Thyroid gland (tissue), 4 donors: ENCODE data around the gene BOC. TPM values are rescaled to one million over a fixed set of nuclear protein-coding genes. Genes with fewer than 3 reads are reported as not detected.

Source experiments
- DNase-seq, 2 donors: peaks; one replicate each; pipeline ENCODE4 v3.0.0-alpha.2; 2019
- H3K27ac ChIP-seq, 3 donors: fragments of 200-600 bp; sonication (generic); 1 replicate in 2 of 3; 2 replicates in 1 of 3; pipeline ENCODE4 v1.5.1; 2016 to 2019; ENCODE audit warnings: mild to moderate bottlenecking in 1 of 3, moderate library complexity in 1 of 3
- H3K27me3 ChIP-seq: fragments of 200-600 bp; sonication (generic); one replicate; pipeline ENCODE4 v1.5.1; 2019
- H3K36me3 ChIP-seq, 2 donors: fragments of 200-600 bp; sonication (generic); one replicate each; pipeline ENCODE4 v1.5.1; 2016 to 2019
- H3K4me1 ChIP-seq, 2 donors: fragments of 200-600 bp; sonication (generic); one replicate each; pipeline ENCODE4 v1.5.1; 2017 to 2019
- H3K4me3 ChIP-seq, 3 donors: fragments of 200-600 bp; sonication (generic); replicated peaks in 1 of 3; 1 replicate in 2 of 3; 2 replicates in 1 of 3; pipeline ENCODE4 v1.5.1; 2016; ENCODE audit warnings: mild to moderate bottlenecking in 1 of 3
- H3K9me3 ChIP-seq: fragments of 200-600 bp; sonication (generic); one replicate; pipeline ENCODE4 v1.5.1; 2017
- CTCF ChIP-seq, 6 experiments: fragments of 200-600 bp in 3 of 6; fragments of 450-650 bp in 3 of 6; sonication (generic) in 3 of 6; IDR thresholded peaks; one replicate each; pipeline ENCODE4 v1.5.1; 2016 to 2019; ENCODE audit warnings: antibody characterized with exemption in 6 of 6, mild to moderate bottlenecking in 2 of 6, inconsistent platforms in 1 of 6, moderate library complexity in 1 of 6
- POLR2A ChIP-seq, 2 donors: fragments of 450-650 bp; IDR thresholded peaks; one replicate each; pipeline ENCODE4 v1.6.1; 2017; ENCODE audit warnings: antibody characterized with exemption in 2 of 2, mild to moderate bottlenecking in 2 of 2, moderate library complexity in 1 of 2
- WGBS, 2 donors: methylation state at CpG; one replicate each; pipeline ENCODE4 v1.1.5; 2017; 5-methylcytosine and 5-hydroxymethylcytosine counted together
- intact Hi-C: fragments of 100-400 bp; cut with DNase I; formaldehyde crosslinking; loops from one replicate; pipeline ENCODE4 v1.15.1; 2023
- total RNA-seq, 4 donors: library from RNA; depleted of rRNA; stranded (reverse); fragments of >200 nt; gene quantifications; one replicate each; pipeline ENCODE4 v1.2.3, GENCODE V29; 2016

The BOC gene
- total RNA-seq, 4 donors from 2014 or later, result 40.2 to 68.3 (median 51.2) TPM

- intact Hi-C loops, result no loop called here
- no peaks in the 10 kb centered on the region for H3K27me3 ChIP-seq
- peaks cover 33 to 45% of the 10 kb centered on the region in 2 donors for H3K36me3 ChIP-seq
- no peak for DNase-seq
- peak overlapping the region in 1 of 3 donors; percentile 41 for H3K27ac ChIP-seq
- 88 to 100% methylated on average over 2 to 3 of the region's 3 CpGs for WGBS, 2 donors
- TF ChIP-seq CTCF (IDR thresholded peaks at IDR 0.05) (no peak), POLR2A (IDR thresholded peaks at IDR 0.05) (no peak)
- H3K9me3 ChIP-seq, result no peaks in the 10 kb centered on the region
- H3K4me1 ChIP-seq, result peaks cover 19 to 22% of the 10 kb centered on the region in 2 donors
- H3K4me3 ChIP-seq, result no peak overlapping the region
Observed at GRCh38 chr3:113269661-113270060, 58.3 kb downstream of the BOC start.

- 77 to 96% methylated on average over 2 of the region's 2 CpGs for WGBS, 2 donors
Observed at GRCh38 chr3:113270068-113270467, 58.7 kb downstream of the BOC start.

GRCh38 chr3:113270786-113271185 is 59.4 kb downstream of the BOC start:
- intact Hi-C loops, result no loop called here
- H3K27me3 ChIP-seq, result no peaks in the 10 kb centered on the region
- peaks cover 13 to 18% of the 10 kb centered on the region in 2 donors for H3K4me1 ChIP-seq
- no peak overlapping the region for H3K27ac ChIP-seq
- no peaks in the 10 kb centered on the region for H3K9me3 ChIP-seq
- TF ChIP-seq POLR2A (IDR thresholded peaks at IDR 0.05) (no peak), CTCF (IDR thresholded peaks at IDR 0.05) (no peak)
- no peak overlapping the region for H3K4me3 ChIP-seq
- H3K36me3 ChIP-seq, result peaks cover 36 to 55% of the 10 kb centered on the region in 2 donors
- no peak for DNase-seq
- WGBS, 2 donors, result 87 to 97% methylated on average over 8 to 9 of the region's 9 CpGs

More at GRCh38 chr3:113270068-113270467, 58.7 kb downstream of the BOC start:
- Histone ChIP-seq H3K27ac (peak overlapping the region in 1 of 3 donors; percentile 41), H3K4me1 (peaks cover 15 to 18% of the 10 kb centered on the region in 2 donors), H3K36me3 (peaks cover 36 to 47% of the 10 kb centered on the region in 2 donors), H3K9me3 (no peaks in the 10 kb centered on the region), H3K4me3 (no peak overlapping the region), H3K27me3 (no peaks in the 10 kb centered on the region)
- intact Hi-C loops, result no loop called here
- DNase-seq, result no peak
- no peak for TF ChIP-seq CTCF (IDR thresholded peaks at IDR 0.05)
- TF ChIP-seq POLR2A (IDR thresholded peaks at IDR 0.05), result no peak

GRCh38 chr3:113271189-113271588 is 59.8 kb downstream of the BOC start:
- Histone ChIP-seq H3K36me3 (peaks cover 36 to 56% of the 10 kb centered on the region in 2 donors), H3K27me3 (no peaks in the 10 kb centered on the region), H3K4me3 (no peak overlapping the region), H3K9me3 (no peaks in the 10 kb centered on the region), H3K27ac (no peak overlapping the region), H3K4me1 (peaks cover 13 to 18% of the 10 kb centered on the region in 2 donors)
- TF ChIP-seq POLR2A (IDR thresholded peaks at IDR 0.05) (no peak), CTCF (IDR thresholded peaks at IDR 0.05) (no peak)
- no peak for DNase-seq
- intact Hi-C loops, result no loop called here
- 74 to 84% methylated on average over 4 to 9 of the region's 9 CpGs for WGBS, 2 donors

GRCh38 chr3:113271594-113272384 is 60.4 kb downstream of the BOC start:
- Histone ChIP-seq H3K27ac (no peak overlapping the region), H3K4me1 (peaks cover 8 to 18% of the 10 kb centered on the region in 2 donors), H3K27me3 (no peaks in the 10 kb centered on the region), H3K4me3 (no peak overlapping the region), H3K36me3 (peaks cover 36 to 56% of the 10 kb centered on the region in 2 donors), H3K9me3 (no peaks in the 10 kb centered on the region)
- 87 to 89% methylated on average over 9 of the region's 9 CpGs for WGBS, 2 donors
- intact Hi-C loops, result no loop called here
- TF ChIP-seq POLR2A (IDR thresholded peaks at IDR 0.05), result no peak
- no peak for TF ChIP-seq CTCF (IDR thresholded peaks at IDR 0.05)
- DNase-seq, result no peak
